DND-41 (cell line): ENCODE measurements around the gene C16orf74.

ENCODE experiments used
- ATAC-seq: fragments of 200-7000 bp; cut with Tn5 transposase; 3 replicates; pipeline ENCODE4 v1.9.1; 2021; ENCODE audit warnings: low read depth; ENCODE audit not compliant: insufficient read depth
- DNase-seq: peaks from one replicate; pipeline ENCODE4 v3.0.0-alpha.2; 2020
- H2AFZ ChIP-seq: 2 replicates; pipeline ENCODE4 v1.6.0; 2012; ENCODE audit warnings: low read depth, low read length
- H3K27ac ChIP-seq: 2 replicates; pipeline ENCODE4 v1.5.1; 2012; ENCODE audit warnings: low read length, inconsistent platforms
- H3K27me3 ChIP-seq: fragments of 200-600 bp; sonication (generic); 2 replicates; pipeline ENCODE4 v1.6.0; 2012; ENCODE audit warnings: low read length, mild to moderate bottlenecking, inconsistent platforms; ENCODE audit not compliant: insufficient read depth, poor library complexity
- H3K36me3 ChIP-seq: 2 replicates; pipeline ENCODE4 v1.5.1; 2012; ENCODE audit warnings: low read length, inconsistent platforms; ENCODE audit not compliant: insufficient read depth
- H3K4me1 ChIP-seq: 2 replicates; pipeline ENCODE4 v1.5.1; 2012; ENCODE audit warnings: mild to moderate bottlenecking, low read length; ENCODE audit not compliant: insufficient read depth
- H3K4me2 ChIP-seq: 2 replicates; pipeline ENCODE4 v1.6.0; 2012; ENCODE audit warnings: mild to moderate bottlenecking, moderate library complexity, low read length, inconsistent platforms; ENCODE audit not compliant: insufficient read depth
- H3K4me3 ChIP-seq, 2 experiments: fragments of 200-600 bp in 1 of 2; shearing (Covaris generic) in 1 of 2; 2 replicates each; pipeline ENCODE4 v1.5.1; 2012 to 2016; ENCODE audit warnings: inconsistent platforms in 2 of 2, low read length in 2 of 2, mild to moderate bottlenecking in 2 of 2, low read depth in 1 of 2, moderate library complexity in 1 of 2
- H3K79me2 ChIP-seq: 2 replicates; pipeline ENCODE4 v1.6.0; 2012; ENCODE audit warnings: low read length, inconsistent platforms; ENCODE audit not compliant: insufficient read depth
- H3K9ac ChIP-seq: 2 replicates; pipeline ENCODE4 v1.6.0; 2012; ENCODE audit warnings: low read depth, mild to moderate bottlenecking, inconsistent platforms, low read length, moderate library complexity
- H3K9me3 ChIP-seq: 2 replicates; pipeline ENCODE4 v1.5.1; 2012; ENCODE audit warnings: low read length, moderate library complexity, mild to moderate bottlenecking, inconsistent platforms; ENCODE audit not compliant: insufficient read depth, severe bottlenecking
- H4K20me1 ChIP-seq: 2 replicates; pipeline ENCODE4 v1.6.0; 2012; ENCODE audit warnings: low read length; ENCODE audit not compliant: insufficient read depth
- CTCF ChIP-seq: IDR thresholded peaks from 2 replicates; pipeline ENCODE4 v1.5.1; 2012; ENCODE audit warnings: borderline replicate concordance, low read length, moderate library complexity, mild to moderate bottlenecking; ENCODE audit not compliant: poor library complexity, severe bottlenecking; ENCODE audit errors: extremely low read depth
- EZH2 ChIP-seq: IDR thresholded peaks from 3 replicates; pipeline ENCODE4 v1.6.1; 2012; ENCODE audit warnings: borderline replicate concordance, low read depth, mild to moderate bottlenecking, moderate library complexity, low read length, inconsistent platforms; ENCODE audit not compliant: severe bottlenecking

Gene C16orf74

DNA sequence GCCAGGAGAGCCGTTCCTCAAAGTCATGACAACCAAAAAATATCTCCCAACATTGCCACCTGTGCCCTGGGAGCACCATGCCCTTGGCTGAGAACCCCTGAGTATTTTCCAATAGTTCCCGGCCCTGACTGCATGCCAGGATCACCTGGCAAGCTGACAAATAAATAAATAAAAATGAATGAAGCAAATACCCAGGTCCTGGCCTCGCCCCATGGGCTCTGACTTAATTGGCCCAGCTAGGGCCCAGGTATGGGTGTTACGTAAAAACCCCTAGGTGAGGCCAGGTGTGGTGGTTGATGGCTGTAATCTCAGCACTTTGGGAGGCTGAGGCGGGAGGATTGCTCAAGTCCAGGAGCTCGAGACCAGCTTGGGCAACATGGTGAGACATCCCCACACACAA is 2.7 kb upstream of the C16orf74 start:
- no peak overlapping the region for H3K9ac ChIP-seq
- no peak overlapping the region for H3K27ac ChIP-seq

GRCh38 chr16:85752511-85753420 is 1.9 kb upstream of the C16orf74 start:
- ATAC-seq (no peak), DNase-seq (no peak)
- Histone ChIP-seq H3K4me2 (no peak overlapping the region), H4K20me1 (peaks cover 10% of the 10 kb centered on the region; the same call in 1 of the 2 replicates), H3K9me3 (no peaks in the 10 kb centered on the region), H3K27ac (no peak overlapping the region), H3K4me1 (peaks cover 11% of the 10 kb centered on the region), H3K79me2 (no peaks in the 10 kb centered on the region), H2AFZ (no peak overlapping the region), H3K9ac (no peak overlapping the region), H3K4me3 (no peak overlapping the region), H3K36me3 (no peaks in the 10 kb centered on the region), H3K27me3 (peaks cover 30% of the 10 kb centered on the region)
- TF ChIP-seq CTCF (no peak), EZH2 (no peak)

More for the DNA sequence above, 2.7 kb upstream of the C16orf74 start:
- peaks cover 11% of the 10 kb centered on the region for H3K4me1 ChIP-seq
- peaks cover 10% of the 10 kb centered on the region; the same call in 1 of the 2 replicates for H4K20me1 ChIP-seq
- no peaks in the 10 kb centered on the region for H3K36me3 ChIP-seq
- no peak overlapping the region for H3K4me3 ChIP-seq
- ATAC-seq (no peak), DNase-seq (no peak)
- no peaks in the 10 kb centered on the region for H3K79me2 ChIP-seq
- H3K9me3 ChIP-seq: no peaks in the 10 kb centered on the region
- peaks cover 30% of the 10 kb centered on the region for H3K27me3 ChIP-seq
- H2AFZ ChIP-seq: no peak overlapping the region
- no peak for TF ChIP-seq EZH2
- no peak for TF ChIP-seq CTCF
- no peak overlapping the region for H3K4me2 ChIP-seq

DNA sequence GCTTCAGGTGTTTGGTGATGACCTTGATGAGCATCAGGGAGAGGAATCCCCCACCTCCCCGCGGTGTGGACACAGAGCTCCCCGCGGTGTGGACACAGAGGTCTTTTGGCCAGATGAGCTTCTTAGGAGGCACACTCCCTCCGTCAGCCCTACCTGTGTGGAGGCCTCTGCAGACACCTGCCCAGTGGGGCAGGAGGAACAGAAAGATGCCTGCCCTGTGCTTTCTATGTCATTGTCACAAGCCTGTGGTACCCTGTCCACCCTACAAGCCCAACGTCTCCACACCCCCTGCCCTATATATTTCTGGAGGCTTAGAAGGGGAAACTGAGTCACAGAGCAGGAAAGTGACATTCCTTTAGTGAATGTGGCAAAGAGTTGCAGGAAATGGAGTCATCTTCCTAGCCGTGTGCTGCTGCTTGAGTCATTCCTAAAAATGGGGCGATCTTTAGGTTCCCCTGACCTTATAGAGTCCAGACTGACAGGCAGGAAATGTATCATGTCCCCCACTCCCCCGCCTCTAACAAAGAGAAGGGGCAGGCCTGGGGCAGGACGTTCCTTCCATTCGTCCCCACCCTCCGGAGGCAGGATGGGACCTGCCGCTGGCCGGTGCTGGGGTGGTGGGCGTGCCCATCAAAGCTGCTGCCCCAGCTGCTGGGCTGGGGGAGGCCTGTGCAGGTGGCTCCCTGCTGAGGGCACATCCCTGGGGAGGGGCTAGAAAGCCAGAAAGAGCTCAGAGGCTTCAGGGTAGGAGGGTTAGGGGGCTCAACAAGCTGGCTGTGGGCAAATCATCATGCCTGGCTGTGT is 1.0 kb upstream of the C16orf74 start:
- ATAC-seq (no peak), DNase-seq (no peak)
- H3K4me1 ChIP-seq: peaks cover 11% of the 10 kb centered on the region
- no peak overlapping the region for H3K9ac ChIP-seq
- no peak overlapping the region for H3K4me3 ChIP-seq
- no peak overlapping the region for H3K27ac ChIP-seq
- H3K9me3 ChIP-seq: no peaks in the 10 kb centered on the region
- no peaks in the 10 kb centered on the region for H3K36me3 ChIP-seq
- no peak for TF ChIP-seq EZH2
- no peak for TF ChIP-seq CTCF
- no peaks in the 10 kb centered on the region for H3K79me2 ChIP-seq
- no peak overlapping the region for H2AFZ ChIP-seq
- peaks cover 10% of the 10 kb centered on the region; the same call in 1 of the 2 replicates for H4K20me1 ChIP-seq
- H3K27me3 ChIP-seq: peaks cover 31% of the 10 kb centered on the region
- H3K4me2 ChIP-seq: no peak overlapping the region
